SH-SY5Y (cell line): ENCODE measurements around the gene STAC.

ENCODE experiments used
- GATA2 ChIP-seq: IDR thresholded peaks from 2 replicates; pipeline ENCODE4 v1.6.1; 2011; ENCODE audit warnings: mild to moderate bottlenecking, low read depth, low read length
- GATA3 ChIP-seq: IDR thresholded peaks from 2 replicates; pipeline ENCODE4 v1.6.1; 2011; ENCODE audit warnings: low read depth, mild to moderate bottlenecking, low read length, moderate library complexity

DNA sequence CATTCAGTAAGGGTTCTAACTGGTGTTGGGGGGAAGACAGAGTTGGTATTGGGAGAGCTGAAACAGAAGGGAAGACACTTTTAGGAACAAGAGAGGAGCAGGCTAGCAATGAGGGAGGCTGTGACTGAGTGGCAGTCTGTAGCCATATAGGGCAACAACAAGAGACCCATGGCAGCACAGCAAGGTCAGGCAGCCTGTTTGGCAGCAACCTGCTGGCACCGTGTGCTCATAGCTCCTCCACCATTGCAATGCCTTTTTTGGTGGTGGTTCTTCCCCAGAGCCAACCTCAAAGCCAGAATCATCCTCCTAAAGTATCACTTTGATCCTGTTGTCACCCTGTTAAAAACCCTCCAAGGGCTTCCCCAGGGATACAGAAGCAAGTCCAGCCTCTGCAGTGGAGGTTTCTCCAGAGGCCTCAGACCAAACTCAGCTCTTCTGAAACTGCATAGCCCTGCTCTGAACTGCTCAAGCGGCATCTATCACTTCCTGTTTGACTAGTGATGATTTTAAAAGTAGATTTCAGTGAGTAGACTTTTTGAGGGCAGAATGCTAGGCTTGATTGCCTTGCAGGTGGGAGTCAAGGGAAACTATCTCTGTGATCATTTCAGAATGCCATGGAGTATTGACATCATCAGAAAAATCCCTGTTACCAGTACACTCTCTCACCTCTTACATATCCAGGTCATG, 176.9 kb downstream of the STAC start:
- TF ChIP-seq GATA2: no peak
- no peak for TF ChIP-seq GATA3
